HL-60 (cell line): Measurements from ENCODE around the gene GASK1A.

Source experiments
- DNase-seq, 2 experiments: peaks; one replicate each; pipeline ENCODE4 v3.0.0-alpha.2; 2010 to 2020; ENCODE audit warnings: low read depth in 1 of 2, low spot score in 1 of 2
- H3K27ac ChIP-seq: fragments of 250-450 bp; sonication (Bioruptor Pico); replicated peaks from 2 replicates; pipeline ENCODE4 v1.5.1; 2020; ENCODE audit warnings: mild to moderate bottlenecking, moderate library complexity
- H3K27me3 ChIP-seq: fragments of 250-450 bp; sonication (Bioruptor Pico); 2 replicates; pipeline ENCODE4 v1.5.1; 2021; ENCODE audit warnings: mild to moderate bottlenecking, moderate library complexity; ENCODE audit not compliant: insufficient read depth, poor library complexity, severe bottlenecking
- H3K4me3 ChIP-seq: replicated peaks from 2 replicates; pipeline ENCODE4 v1.5.1; 2011; ENCODE audit warnings: mild to moderate bottlenecking, control low read depth, low read length; ENCODE audit not compliant: insufficient read depth
- CTCF ChIP-seq: IDR thresholded peaks from one replicate; pipeline ENCODE4 v1.5.1; 2011; ENCODE audit warnings: low read length, control low read depth, inconsistent platforms; ENCODE audit not compliant: insufficient read depth
- GABPA ChIP-seq: IDR thresholded peaks from 2 replicates; pipeline ENCODE4 v1.6.1; 2012; ENCODE audit warnings: low read depth
- POLR2AphosphoS5 ChIP-seq: IDR thresholded peaks from 2 replicates; pipeline ENCODE4 v1.6.1; 2012; ENCODE audit warnings: low read depth
- REST ChIP-seq: IDR thresholded peaks from 2 replicates; pipeline ENCODE4 v1.6.1; 2012; ENCODE audit warnings: low read depth; ENCODE audit not compliant: insufficient replicate concordance
- SPI1 ChIP-seq: IDR thresholded peaks from 2 replicates; pipeline ENCODE4 v1.6.1; 2012; ENCODE audit warnings: low read depth, mild to moderate bottlenecking, borderline replicate concordance

The GASK1A gene

GRCh38 chr3:43009547-43009946 lies 30.4 kb downstream of the GASK1A start:
- DNase-seq = no peak
- no peak overlapping the region for H3K27ac ChIP-seq
- TF ChIP-seq POLR2AphosphoS5 (no peak), CTCF (no peak), SPI1 (no peak), GABPA (no peak), REST (no peak)
- no peak overlapping the region for H3K4me3 ChIP-seq
- no peaks in the 10 kb centered on the region for H3K27me3 ChIP-seq

- TF ChIP-seq GABPA (no peak), SPI1 (no peak), CTCF (no peak), REST (no peak), POLR2AphosphoS5 (no peak)
- no peaks in the 10 kb centered on the region for H3K27me3 ChIP-seq
- H3K4me3 ChIP-seq = no peak overlapping the region
- H3K27ac ChIP-seq = no peak overlapping the region
- DNase-seq = no peak
These were observed 31.5 kb downstream of the GASK1A start for GRCh38 chr3:43010638-43011037.

DNA sequence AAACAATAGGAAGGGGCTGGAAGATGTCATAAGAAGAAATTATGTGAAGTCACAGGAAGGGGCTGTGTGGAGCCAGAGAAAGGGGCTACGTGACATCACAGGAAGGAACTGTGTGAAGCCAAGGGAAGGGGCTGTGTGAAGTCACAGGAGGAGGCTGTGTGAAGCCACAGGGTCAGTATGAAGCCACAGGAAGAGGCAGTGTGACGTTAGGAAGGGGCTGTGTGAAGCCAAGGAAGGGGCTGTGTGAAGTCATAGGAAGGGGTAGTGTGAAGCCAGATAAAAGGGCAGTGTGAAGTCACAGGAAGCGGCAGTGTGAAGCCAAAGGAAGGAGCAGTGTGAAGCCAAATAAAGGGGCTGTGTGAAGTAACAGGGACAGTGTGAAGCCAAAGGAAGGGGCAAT lies 32.5 kb downstream of the GASK1A start:
- H3K4me3 ChIP-seq = no peak overlapping the region
- TF ChIP-seq CTCF (no peak), GABPA (no peak), SPI1 (no peak), REST (no peak), POLR2AphosphoS5 (no peak)
- H3K27me3 ChIP-seq = no peaks in the 10 kb centered on the region
- DNase-seq = no peak
- no peak overlapping the region for H3K27ac ChIP-seq
